ENCODE results near the gene SPATA33. TPM values are rescaled to one million over a fixed set of nuclear protein-coding genes. Genes with fewer than 3 reads are reported as not detected.

Gene SPATA33
- total and polyA plus RNA-seq, 8 donors = 9.9 to 15.7 (median 13.3) TPM

GRCh38 chr16:89695086-89695874 is 37.6 kb downstream of the SPATA33 start:
- Histone ChIP-seq H3K27ac (no peak overlapping the region), H3K4me3 (no peak overlapping the region), H3K4me1 (peaks cover 0 to 18% of the 10 kb centered on the region in 2 donors), H3K36me3 (peaks cover 0 to 81% of the 10 kb centered on the region in 2 donors), H3K27me3 (no peaks in the 10 kb centered on the region), H3K9me3 (no peaks in the 10 kb centered on the region)
- intact Hi-C loops (cut with DNase I) = no loop called here
- no peak for ATAC-seq
- TF ChIP-seq CTCF (IDR thresholded peaks at IDR 0.05) = no peak
- DNase-seq = peak in 1 of 4 donors; percentile 76

GRCh38 chr16:89695875-89696669 is 38.4 kb downstream of the SPATA33 start:
- Histone ChIP-seq H3K27ac (no peak overlapping the region), H3K4me3 (no peak overlapping the region), H3K36me3 (peaks cover 0 to 73% of the 10 kb centered on the region in 2 donors), H3K27me3 (no peaks in the 10 kb centered on the region), H3K9me3 (no peaks in the 10 kb centered on the region), H3K4me1 (peaks cover 6 to 25% of the 10 kb centered on the region in 2 donors)
- ATAC-seq (no peak), DNase-seq (peak in 1 of 4 donors; percentile 76)
- TF ChIP-seq CTCF (IDR thresholded peaks at IDR 0.05) = no peak
- intact Hi-C loops (cut with DNase I) = no loop called here

- no peak overlapping the region for H3K4me3 ChIP-seq
- peaks cover 0 to 67% of the 10 kb centered on the region in 2 donors for H3K36me3 ChIP-seq
- intact Hi-C loops (cut with DNase I) = no loop called here
- DNase-seq = peak in 1 of 4 donors; percentile 73
- no peak for ATAC-seq
- no peaks in the 10 kb centered on the region for H3K27me3 ChIP-seq
- no peak overlapping the region for H3K27ac ChIP-seq
- no peaks in the 10 kb centered on the region for H3K9me3 ChIP-seq
- peaks cover 6 to 27% of the 10 kb centered on the region in 2 donors for H3K4me1 ChIP-seq
- no peak for TF ChIP-seq CTCF (IDR thresholded peaks at IDR 0.05)
These were observed 39.1 kb downstream of the SPATA33 start for GRCh38 chr16:89696670-89697128.

GRCh38 chr16:89697161-89697615 is 39.6 kb downstream of the SPATA33 start:
- H3K27ac ChIP-seq = no peak overlapping the region
- H3K4me1 ChIP-seq = peaks cover 6 to 31% of the 10 kb centered on the region in 2 donors
- peaks cover 0 to 62% of the 10 kb centered on the region in 2 donors for H3K36me3 ChIP-seq
- H3K27me3 ChIP-seq = no peaks in the 10 kb centered on the region
- intact Hi-C loops (cut with DNase I) = no loop called here
- DNase-seq (peak in 1 of 4 donors; percentile 79), ATAC-seq (no peak)
- no peak overlapping the region for H3K4me3 ChIP-seq
- H3K9me3 ChIP-seq = no peaks in the 10 kb centered on the region
- no peak for TF ChIP-seq CTCF (IDR thresholded peaks at IDR 0.05)

Measured in left lung (tissue), 10 donors.